Measurements from ENCODE around the gene RIBC1. TPM values are rescaled to one million over a fixed set of nuclear protein-coding genes. Genes with fewer than 3 reads are reported as not detected.

Gene RIBC1
- total RNA-seq, 1 experiment from 2014 or later = 0.61 TPM

DNA sequence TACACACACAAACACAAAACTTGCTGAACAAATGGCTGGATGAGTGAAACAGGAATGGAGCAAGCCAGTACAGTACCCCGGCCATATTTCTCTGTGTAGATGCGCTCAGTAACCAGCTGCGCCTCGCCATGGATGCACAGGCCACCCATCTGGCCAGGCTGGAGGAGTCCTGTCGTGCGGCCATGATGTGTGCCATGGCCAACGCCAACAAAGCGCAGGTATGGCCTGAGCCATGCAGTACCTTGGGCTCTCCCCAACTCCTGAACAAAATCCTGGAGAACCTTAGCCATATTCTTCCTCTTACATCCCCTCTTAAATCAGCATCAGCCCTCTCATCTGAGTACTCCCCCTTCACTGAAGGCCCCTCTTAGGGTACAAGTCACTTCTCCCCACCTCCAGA lies 7.1 kb downstream of the RIBC1 start:
- H4K20me1 ChIP-seq (ENCODE audit: insufficient read depth) = no peaks in the 10 kb centered on the region
- H3K9ac ChIP-seq (ENCODE audit: low read length) = no peak overlapping the region
- H3K4me1 ChIP-seq (ENCODE audit: control insufficient read depth in 1 of 2, insufficient read depth in 2 of 2, low read length in 2 of 2) = peaks cover 3 to 9% of the 10 kb centered on the region in 2 experiments; a peak in 3 of 4 replicates
- H3K36me3 ChIP-seq (ENCODE audit: control insufficient read depth in 1 of 2, insufficient read depth in 2 of 2, low read length in 2 of 2) = no peaks in the 10 kb centered on the region
- no peak overlapping the region for H3K27ac ChIP-seq (ENCODE audit: low read depth, low read length)
- no peak overlapping the region for H3K4me3 ChIP-seq (replicated peaks in 1 of 2; ENCODE audit: low read depth in 1 of 2, low read length in 2 of 2)
- RAD21 ChIA-PET (ENCODE audit: low non-redundant PET in 1 of 2, low total read pairs in 2 of 2, uncharacterized antibody in 2 of 2, unreplicated experiment in 2 of 2) = no interaction called here
- no peaks in the 10 kb centered on the region for H3K27me3 ChIP-seq (ENCODE audit: insufficient read depth, low read length)
- CTCF ChIA-PET = no interaction called here
- DNase-seq (ENCODE audit: low read depth, low spot score) (no peak), ATAC-seq (no peak)
- TF ChIP-seq ELF1 (IDR thresholded peaks at IDR 0.05; ENCODE audit: borderline replicate concordance, low read depth) = no peak
- TF ChIP-seq EZH2 (IDR thresholded peaks at IDR 0.05) = no peak
- TF ChIP-seq, protein P1, sequence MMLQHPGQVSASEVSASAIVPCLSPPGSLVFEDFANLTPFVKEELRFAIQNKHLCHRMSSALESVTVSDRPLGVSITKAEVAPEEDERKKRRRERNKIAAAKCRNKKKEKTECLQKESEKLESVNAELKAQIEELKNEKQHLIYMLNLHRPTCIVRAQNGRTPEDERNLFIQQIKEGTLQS (IDR thresholded peaks at IDR 0.05) = no peak
- TF ChIP-seq YY1 (IDR thresholded peaks at IDR 0.05; ENCODE audit: extremely low read depth, insufficient replicate concordance, low read depth, low read length) = no peak
- TF ChIP-seq POLR2A (IDR thresholded peaks at IDR 0.05; ENCODE audit: borderline replicate concordance, extremely low read depth, insufficient read depth, insufficient read length) = no peak
- TF ChIP-seq ZNF274 (IDR thresholded peaks at IDR 0.05; ENCODE audit: low read depth, low read length) = no peak
- TF ChIP-seq, protein P2, sequence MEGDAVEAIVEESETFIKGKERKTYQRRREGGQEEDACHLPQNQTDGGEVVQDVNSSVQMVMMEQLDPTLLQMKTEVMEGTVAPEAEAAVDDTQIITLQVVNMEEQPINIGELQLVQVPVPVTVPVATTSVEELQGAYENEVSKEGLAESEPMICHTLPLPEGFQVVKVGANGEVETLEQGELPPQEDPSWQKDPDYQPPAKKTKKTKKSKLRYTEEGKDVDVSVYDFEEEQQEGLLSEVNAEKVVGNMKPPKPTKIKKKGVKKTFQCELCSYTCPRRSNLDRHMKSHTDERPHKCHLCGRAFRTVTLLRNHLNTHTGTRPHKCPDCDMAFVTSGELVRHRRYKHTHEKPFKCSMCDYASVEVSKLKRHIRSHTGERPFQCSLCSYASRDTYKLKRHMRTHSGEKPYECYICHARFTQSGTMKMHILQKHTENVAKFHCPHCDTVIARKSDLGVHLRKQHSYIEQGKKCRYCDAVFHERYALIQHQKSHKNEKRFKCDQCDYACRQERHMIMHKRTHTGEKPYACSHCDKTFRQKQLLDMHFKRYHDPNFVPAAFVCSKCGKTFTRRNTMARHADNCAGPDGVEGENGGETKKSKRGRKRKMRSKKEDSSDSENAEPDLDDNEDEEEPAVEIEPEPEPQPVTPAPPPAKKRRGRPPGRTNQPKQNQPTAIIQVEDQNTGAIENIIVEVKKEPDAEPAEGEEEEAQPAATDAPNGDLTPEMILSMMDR (IDR thresholded peaks at IDR 0.05 in 2 of 3, conservative IDR thresholded peaks at IDR 0.05 in 1 of 3; ENCODE audit: borderline replicate concordance in 1 of 3, insufficient read depth in 1 of 3, low read depth in 2 of 3, low read length in 2 of 3) = no peak
- TF ChIP-seq, protein P3, sequence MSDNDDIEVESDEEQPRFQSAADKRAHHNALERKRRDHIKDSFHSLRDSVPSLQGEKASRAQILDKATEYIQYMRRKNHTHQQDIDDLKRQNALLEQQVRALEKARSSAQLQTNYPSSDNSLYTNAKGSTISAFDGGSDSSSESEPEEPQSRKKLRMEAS (IDR thresholded peaks at IDR 0.05) = no peak
- TF ChIP-seq POLR2AphosphoS5 (IDR thresholded peaks at IDR 0.05; ENCODE audit: low read depth, low read length) = no peak
- no peaks in the 10 kb centered on the region for H3K9me3 ChIP-seq (ENCODE audit: control insufficient read depth in 1 of 2, insufficient read depth in 1 of 2, low read depth in 1 of 2, low read length in 2 of 2)
- no peak overlapping the region for H2AFZ ChIP-seq (ENCODE audit: low read depth, low read length, poor library complexity, severe bottlenecking)
- no TSS peak for BruUV-seq (replicated peaks)
- H3K9me2 ChIP-seq (ENCODE audit: insufficient read depth) = no peaks in the 10 kb centered on the region
- POLR2A ChIA-PET = no interaction called here
- H3K79me2 ChIP-seq (ENCODE audit: insufficient read depth, low read length) = peaks cover 10% of the 10 kb centered on the region; the same call in 1 of the 2 replicates
- intact Hi-C loops (cut with micrococcal nuclease) = no loop called here
- no peak overlapping the region for H3K4me2 ChIP-seq (ENCODE audit: low read length)
